Heart left ventricle (tissue), 16 donors: Measurements from ENCODE around the gene NPHP1. TPM values are rescaled to one million over a fixed set of nuclear protein-coding genes. Genes with fewer than 3 reads are reported as not detected.
A peak's percentile ranks its signal among the peaks of the same experiment; 100 is the strongest.
"Not testable (repeated sequence)": the region's sequence is repeated elsewhere in the genome, so short reads cannot be mapped to it uniquely, and the experiment has no call there.

Experiments used
- ATAC-seq, 4 donors: fragments of 200-7000 bp; cut with Tn5 transposase; one replicate each; pipeline ENCODE4 v1.9.1; 2020 to 2022; ENCODE audit warnings: moderate library complexity in 4 of 4, mild to moderate bottlenecking in 3 of 4, moderate number of reproducible peaks in 1 of 4
- DNase-seq, 5 donors: peaks; one replicate each; pipeline ENCODE4 v3.0.0-alpha.2; 2020
- H3K27ac ChIP-seq, 12 donors: fragments of 200-600 bp; sonication (generic) in 4 of 12; one replicate each; pipeline versions ENCODE4 v1.5.0 to v1.8.0; 2016 to 2022; ENCODE audit warnings: mild to moderate bottlenecking in 2 of 12
- H3K27me3 ChIP-seq, 9 donors: fragments of 200-600 bp; sonication (generic) in 2 of 9; one replicate each; pipeline versions ENCODE4 v1.5.1 to v1.8.0; 2016 to 2022; ENCODE audit warnings: mild to moderate bottlenecking in 3 of 9
- H3K36me3 ChIP-seq, 9 donors: fragments of 200-600 bp; sonication (generic) in 2 of 9; one replicate each; pipeline versions ENCODE4 v1.5.0 to v1.8.0; 2018 to 2022; ENCODE audit warnings: mild to moderate bottlenecking in 2 of 9
- H3K4me1 ChIP-seq, 12 donors: fragments of 200-600 bp; sonication (generic) in 4 of 12; one replicate each; pipeline versions ENCODE4 v1.5.0 to v1.8.0; 2016 to 2022; ENCODE audit warnings: mild to moderate bottlenecking in 3 of 12
- H3K4me3 ChIP-seq, 12 donors: fragments of 200-600 bp; sonication (generic) in 4 of 12; one replicate each; pipeline versions ENCODE4 v1.5.0 to v1.8.0; 2017 to 2022; ENCODE audit warnings: mild to moderate bottlenecking in 9 of 12, moderate library complexity in 4 of 12
- H3K9me3 ChIP-seq, 12 donors: fragments of 200-600 bp; sonication (generic) in 4 of 12; one replicate each; pipeline versions ENCODE4 v1.5.0 to v1.8.0; 2016 to 2022; ENCODE audit warnings: mild to moderate bottlenecking in 1 of 12
- POLR2A ChIP-seq, 2 donors: fragments of 450-650 bp; IDR thresholded peaks; one replicate each; pipeline ENCODE4 v1.6.1; 2017; ENCODE audit warnings: antibody characterized with exemption in 2 of 2, mild to moderate bottlenecking in 2 of 2, moderate library complexity in 2 of 2
- WGBS, 4 donors: extraction: QIAGEN DNeasy Blood & Tissue Kit in 2 of 4; methylation state at CpG; one replicate each; pipeline versions ENCODE4 v1.1.5 to v1.1.7; 2013 to 2018; 5-methylcytosine and 5-hydroxymethylcytosine counted together
- intact Hi-C, 10 donors: fragments of 100-400 bp; cut with DNase I; formaldehyde crosslinking; loops; one replicate each; pipeline versions ENCODE4 v1.11.1 to v1.14.2; 2022
- polyA plus RNA-seq, 2 donors: library from polyadenylated mRNA; stranded (reverse); fragments of 200-250 nt; gene quantifications; one replicate each; pipeline ENCODE4 v1.2.3, GENCODE V29; 2013
- total RNA-seq, 9 donors: library from RNA; depleted of rRNA in 2 of 9; stranded (reverse); fragments of >200 nt in 2 of 9; fragmentation: NEBNext Ultra II Directional in 3 of 9; extraction: Animal tissue kit (Norgen Biotek cat#: 25700) in 3 of 9; gene quantifications; one replicate each; pipeline versions ENCODE4 v1.1.0 to v1.2.4, GENCODE V29; 2016 to 2023
- TF ChIP-seq, protein P1 (sequence below), 12 donors: fragments of 200-600 bp; sonication (generic) in 4 of 12; IDR thresholded peaks; one replicate each; pipeline versions ENCODE4 v1.5.0 to v1.8.0; 2018 to 2022; ENCODE audit warnings: antibody characterized with exemption in 12 of 12, mild to moderate bottlenecking in 5 of 12
- donor health status: ischemic (EF 13 %, LVEDD 7.1; RV severe dilation, severe dysfunction).
- donor health status: healthy with polysubstance abuse.
- donor health status: DM: no; HTN: yes; CAD: no.
- donor health status: DM: no; HTN: no; CAD: no.
- donor health status: ischemic (EF 25% LVEDD 6.9; RV normal size, moderate dysfunction).
- donor health status: ischemic (EF 25% LVEDD 5.7; RV mildly dilated, moderate dysfunction).
- donor health status: healthy.
- donor health status: DM: yes; HTN: yes; CAD: no.
- donor health status: ischemic (EF 35%, LVEDD 5.7; RV mildly dilated, moderate dysfunction).
- donor health status: nonischemic (EF 11% LVEDD 7.7; RV severe dilation, severe dysfunction).
- donor health status: DM: yes; HTN: yes; CAD: no.
- donor health status: PGD.
- donor health status: ischemic (EF 29% LVEDD 5.4; RV normal size, mild dysfunction).
- donor health status: nonischemic (EF 23%, LVEDD 6.1; RV moderate dilation, normal function).

NPHP1 gene
- total and polyA plus RNA-seq, 11 donors = 4.7 to 7.9 (median 5.6) TPM

DNA sequence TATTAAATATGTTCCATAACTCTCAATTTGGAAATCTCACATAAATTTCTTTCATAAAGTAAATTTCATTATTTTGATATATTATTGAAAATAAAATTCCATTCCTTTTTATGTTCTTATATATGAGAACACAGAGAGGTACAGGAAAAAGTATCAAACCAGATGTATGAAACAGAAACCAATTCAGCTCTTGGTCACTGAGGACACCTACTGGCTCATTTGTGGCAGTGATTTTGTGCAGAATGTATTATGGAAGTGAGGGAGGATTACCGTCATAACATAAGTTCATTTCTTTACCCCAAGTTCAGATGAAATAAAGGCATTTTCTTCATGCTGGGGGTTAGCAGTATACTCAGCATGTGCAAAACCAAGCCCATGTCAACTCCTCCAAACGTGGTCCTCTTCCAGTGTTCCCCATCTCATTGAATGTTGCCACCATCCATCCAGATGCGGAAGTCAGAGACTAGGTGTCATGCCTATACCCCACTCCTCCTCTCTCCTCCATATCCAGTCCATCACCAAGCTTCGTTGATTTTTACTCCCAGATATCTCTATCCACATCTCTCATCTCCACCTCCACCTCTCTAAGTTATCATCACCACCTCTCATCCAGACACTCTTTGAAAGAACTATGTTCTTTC lies 47.5 kb downstream of the NPHP1 start:
- no peaks in the 10 kb centered on the region for H3K27me3 ChIP-seq
- peaks cover 0 to 14% (median 0%) of the 10 kb centered on the region in 12 donors for H3K9me3 ChIP-seq
- H3K4me1 ChIP-seq = peaks cover 0 to 11% (median 0%) of the 10 kb centered on the region in 12 donors
- WGBS, 4 donors = 27 to 35% (median 31%) methylated on average over 4 of the region's 4 CpGs
- ATAC-seq (peak; percentile 58 to 88 (median 78)), DNase-seq (peak in 2 of 5 donors; percentile 14 to 21)
- H3K36me3 ChIP-seq = peaks cover 0 to 16% (median 2%) of the 10 kb centered on the region in 9 donors
- intact Hi-C loops = loop anchor here in 5 of 10 donors (2.0 to 5.0 kb wide), 3 partner anchors 40 to 42 kb away; partner anchors contain the start of gene MALL (in 4 of the 5)
- H3K27ac ChIP-seq = peak overlapping the region in 4 of 12 donors; percentile 36 to 66 (median 52)
- H3K4me3 ChIP-seq = no peak overlapping the region
- TF ChIP-seq, protein P1, sequence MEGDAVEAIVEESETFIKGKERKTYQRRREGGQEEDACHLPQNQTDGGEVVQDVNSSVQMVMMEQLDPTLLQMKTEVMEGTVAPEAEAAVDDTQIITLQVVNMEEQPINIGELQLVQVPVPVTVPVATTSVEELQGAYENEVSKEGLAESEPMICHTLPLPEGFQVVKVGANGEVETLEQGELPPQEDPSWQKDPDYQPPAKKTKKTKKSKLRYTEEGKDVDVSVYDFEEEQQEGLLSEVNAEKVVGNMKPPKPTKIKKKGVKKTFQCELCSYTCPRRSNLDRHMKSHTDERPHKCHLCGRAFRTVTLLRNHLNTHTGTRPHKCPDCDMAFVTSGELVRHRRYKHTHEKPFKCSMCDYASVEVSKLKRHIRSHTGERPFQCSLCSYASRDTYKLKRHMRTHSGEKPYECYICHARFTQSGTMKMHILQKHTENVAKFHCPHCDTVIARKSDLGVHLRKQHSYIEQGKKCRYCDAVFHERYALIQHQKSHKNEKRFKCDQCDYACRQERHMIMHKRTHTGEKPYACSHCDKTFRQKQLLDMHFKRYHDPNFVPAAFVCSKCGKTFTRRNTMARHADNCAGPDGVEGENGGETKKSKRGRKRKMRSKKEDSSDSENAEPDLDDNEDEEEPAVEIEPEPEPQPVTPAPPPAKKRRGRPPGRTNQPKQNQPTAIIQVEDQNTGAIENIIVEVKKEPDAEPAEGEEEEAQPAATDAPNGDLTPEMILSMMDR (IDR thresholded peaks at IDR 0.05) = peak; percentile 68 to 88 (median 82)
- no peak for TF ChIP-seq POLR2A (IDR thresholded peaks at IDR 0.05)

DNA sequence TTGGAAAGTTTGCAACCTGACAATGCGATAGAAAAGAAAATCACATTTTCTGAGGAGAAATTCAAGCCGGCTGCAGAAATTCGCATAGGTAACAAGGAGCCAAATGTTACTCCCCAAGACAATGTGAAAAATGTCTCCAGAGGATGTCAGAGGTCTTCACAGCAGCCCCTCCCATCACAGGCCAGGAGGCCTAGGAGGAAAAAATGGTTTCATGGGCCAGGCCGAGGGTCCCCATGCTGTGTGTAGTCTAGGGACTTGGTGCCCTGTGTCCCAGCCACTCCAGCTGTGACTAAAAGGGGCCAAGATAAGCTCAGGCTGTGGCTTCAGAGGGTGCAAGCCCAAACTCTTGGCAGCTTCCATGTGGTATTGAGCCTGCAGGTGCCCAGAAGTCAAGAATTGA lies 50.0 kb downstream of the NPHP1 start:
- H3K4me3 ChIP-seq, H3K27me3 ChIP-seq, ATAC-seq, DNase-seq, H3K27ac ChIP-seq: not testable (repeated sequence)
- Histone ChIP-seq H3K4me1 (peaks cover 0 to 13% (median 0%) of the 10 kb centered on the region in 12 donors), H3K9me3 (peaks cover 0 to 14% (median 0%) of the 10 kb centered on the region in 12 donors), H3K36me3 (peaks cover 0 to 16% (median under 1%) of the 10 kb centered on the region in 9 donors)
- 95 to 97% (median 96%) methylated on average over 4 of the region's 4 CpGs for WGBS, 4 donors
- intact Hi-C loops = loop anchor here in 2 of 10 donors (5.0 kb wide), 1 partner anchor 38 kb away; the partner anchor contains the start of gene MALL (in 2 of the 2)

DNA sequence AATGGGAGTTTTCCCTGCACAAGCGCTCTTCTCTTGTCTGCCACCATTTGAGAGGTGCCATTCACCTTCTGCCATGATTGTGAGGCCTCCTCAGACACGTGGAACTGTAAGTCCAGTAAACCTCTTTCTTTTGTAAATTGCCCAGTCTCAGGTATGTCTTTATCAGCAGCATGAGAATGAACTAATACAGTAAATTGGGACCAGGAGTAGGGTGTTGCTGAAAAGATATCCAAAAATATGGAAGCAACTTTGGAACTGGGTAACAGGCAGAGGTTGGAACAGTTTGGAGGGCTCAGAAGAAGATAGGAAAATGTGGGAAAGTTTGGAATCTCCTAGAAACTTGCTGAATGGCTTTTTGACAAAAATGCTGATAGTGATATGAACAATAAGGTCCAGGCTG lies 50.6 kb downstream of the NPHP1 start:
- intact Hi-C loops, H3K4me3 ChIP-seq, H3K27ac ChIP-seq, DNase-seq, H3K27me3 ChIP-seq, ATAC-seq: not testable (repeated sequence)
- peaks cover 0 to 14% (median 0%) of the 10 kb centered on the region in 12 donors for H3K9me3 ChIP-seq
- H3K4me1 ChIP-seq = peaks cover 0 to 17% (median 0%) of the 10 kb centered on the region in 12 donors
- WGBS, 4 donors = 91 to 95% (median 93%) methylated on average over 2 of the region's 2 CpGs
- H3K36me3 ChIP-seq = peaks cover 0 to 12% (median 0%) of the 10 kb centered on the region in 9 donors

DNA sequence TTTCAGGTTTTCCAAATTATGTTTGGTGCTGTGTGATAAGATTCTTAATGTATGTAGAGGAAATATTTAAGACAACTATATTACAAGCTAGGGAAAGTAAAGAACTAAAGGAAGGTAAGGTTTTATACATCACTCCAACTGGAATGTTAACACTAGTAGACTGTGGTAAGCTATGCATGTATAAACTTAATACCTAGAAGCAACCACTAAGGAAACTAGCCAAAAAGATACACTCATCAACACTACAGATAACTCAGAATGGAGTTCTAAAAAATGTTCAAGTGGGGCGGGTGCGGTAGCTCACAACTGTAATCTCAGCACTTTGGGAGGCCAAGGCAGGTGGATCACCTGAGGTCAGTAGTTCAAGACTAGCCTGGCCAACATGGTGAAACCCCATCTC lies 51.4 kb downstream of the NPHP1 start:
- Histone ChIP-seq H3K4me3 (no peak overlapping the region), H3K9me3 (peaks cover 0 to 14% (median 0%) of the 10 kb centered on the region in 12 donors), H3K27me3 (no peaks in the 10 kb centered on the region), H3K4me1 (peaks cover 0 to 18% (median 0%) of the 10 kb centered on the region in 12 donors), H3K36me3 (peaks cover 0 to 4% (median 0%) of the 10 kb centered on the region in 9 donors), H3K27ac (no peak overlapping the region)
- intact Hi-C loops = no loop called here
- TF ChIP-seq, protein P1 (IDR thresholded peaks at IDR 0.05) = no peak
- TF ChIP-seq POLR2A (IDR thresholded peaks at IDR 0.05) = no peak
- no peak for ATAC-seq
- no peak for DNase-seq
- 66 to 90% (median 86%) methylated on average over 2 of the region's 2 CpGs for WGBS, 4 donors

DNA sequence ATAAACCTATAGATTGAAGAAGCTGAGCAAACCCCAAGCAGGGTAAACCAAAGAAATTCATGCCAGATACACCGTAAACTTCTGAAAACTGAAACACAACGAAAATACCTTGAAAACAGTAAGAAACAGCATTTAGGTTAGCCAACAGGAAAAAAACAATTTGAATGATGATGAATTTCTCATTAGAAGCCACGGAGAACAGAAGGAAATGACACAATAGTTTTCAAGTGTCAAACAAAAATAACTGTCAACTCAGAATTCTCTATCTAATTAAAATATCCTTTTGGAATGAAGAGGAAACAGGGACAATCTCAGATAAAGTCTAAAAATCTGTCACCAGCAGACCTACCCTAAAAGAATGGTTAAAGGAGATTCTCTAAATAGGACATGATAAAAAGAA lies 51.9 kb downstream of the NPHP1 start:
- WGBS, 4 donors = 55 to 64% (median 59%) methylated on average over 3 of the region's 3 CpGs
- no peak for ATAC-seq

More for the DNA sequence above, 51.9 kb downstream of the NPHP1 start:
- Histone ChIP-seq H3K27ac (peak overlapping the region in 1 of 12 donors; percentile 5), H3K9me3 (peaks cover 0 to 14% (median 0%) of the 10 kb centered on the region in 12 donors), H3K4me1 (peaks cover 0 to 18% (median 0%) of the 10 kb centered on the region in 12 donors), H3K27me3 (no peaks in the 10 kb centered on the region), H3K36me3 (no peaks in the 10 kb centered on the region), H3K4me3 (no peak overlapping the region)
- intact Hi-C loops = no loop called here
- DNase-seq = no peak
- TF ChIP-seq, protein P1 (IDR thresholded peaks at IDR 0.05) = no peak
- TF ChIP-seq POLR2A (IDR thresholded peaks at IDR 0.05) = no peak
